ENCODE measurements around the gene EPB41L2. TPM values are rescaled to one million over a fixed set of nuclear protein-coding genes. Genes with fewer than 3 reads are reported as not detected.

Gene EPB41L2
- total RNA-seq, 2 donors from 2014 or later, result 160 to 189 TPM

DNA sequence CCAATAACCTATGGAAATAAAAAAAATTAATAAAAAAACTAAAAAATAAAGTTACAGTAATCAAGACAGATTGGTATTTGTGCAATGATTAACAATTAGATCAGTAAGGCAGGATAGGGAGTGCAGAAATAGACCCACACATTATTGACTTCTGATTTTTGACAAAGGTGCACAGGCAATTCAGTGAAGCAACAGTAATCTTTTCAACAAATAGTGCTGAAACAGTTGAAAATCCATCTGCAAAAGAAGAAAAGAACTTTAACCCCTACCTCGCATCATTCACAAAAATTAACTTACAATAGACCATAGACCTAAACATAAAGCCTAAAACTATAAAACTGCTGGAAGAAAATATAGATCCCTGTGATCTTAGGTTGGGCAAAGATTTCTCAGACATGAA, 240.3 kb downstream of the EPB41L2 start:
- 88% methylated on average over 1 of the region's 1 CpG; no CpG with 5 or more reads in 1 of the 2 experiments for WGBS, 2 experiments (ENCODE audit: insufficient coverage in 1 of 2, insufficient read length in 1 of 2)
- Mint-ChIP-seq H3K27me3 (ENCODE audit: insufficient read depth) (no peaks in the 10 kb centered on the region), H3K9me3 (peaks cover 3% of the 10 kb centered on the region), H3K4me3 (no peak overlapping the region), H3K4me1 (peaks cover 14% of the 10 kb centered on the region), H3K27ac (no peak overlapping the region), H3K36me3 (ENCODE audit: low read depth) (peaks cover 3% of the 10 kb centered on the region)
- Histone ChIP-seq H3K36me3 (ENCODE audit: control insufficient read depth, insufficient read depth, low read length) (no peaks in the 10 kb centered on the region), H3K27me3 (ENCODE audit: control insufficient read depth, insufficient read depth, low read length, poor library complexity, severe bottlenecking) (no peaks in the 10 kb centered on the region), H3K27ac (ENCODE audit: low read depth, low read length) (no peak overlapping the region), H3K4me3 (ENCODE audit: low read length) (no peak overlapping the region), H3K4me1 (ENCODE audit: control insufficient read depth, insufficient read depth, low read length) (peaks cover 1% of the 10 kb centered on the region), H3K9me3 (ENCODE audit: control insufficient read depth, low read length) (no peaks in the 10 kb centered on the region), H3K9ac (ENCODE audit: extremely low read depth, low read length, poor library complexity, severe bottlenecking) (no peak overlapping the region)
- TF ChIP-seq, protein P1, sequence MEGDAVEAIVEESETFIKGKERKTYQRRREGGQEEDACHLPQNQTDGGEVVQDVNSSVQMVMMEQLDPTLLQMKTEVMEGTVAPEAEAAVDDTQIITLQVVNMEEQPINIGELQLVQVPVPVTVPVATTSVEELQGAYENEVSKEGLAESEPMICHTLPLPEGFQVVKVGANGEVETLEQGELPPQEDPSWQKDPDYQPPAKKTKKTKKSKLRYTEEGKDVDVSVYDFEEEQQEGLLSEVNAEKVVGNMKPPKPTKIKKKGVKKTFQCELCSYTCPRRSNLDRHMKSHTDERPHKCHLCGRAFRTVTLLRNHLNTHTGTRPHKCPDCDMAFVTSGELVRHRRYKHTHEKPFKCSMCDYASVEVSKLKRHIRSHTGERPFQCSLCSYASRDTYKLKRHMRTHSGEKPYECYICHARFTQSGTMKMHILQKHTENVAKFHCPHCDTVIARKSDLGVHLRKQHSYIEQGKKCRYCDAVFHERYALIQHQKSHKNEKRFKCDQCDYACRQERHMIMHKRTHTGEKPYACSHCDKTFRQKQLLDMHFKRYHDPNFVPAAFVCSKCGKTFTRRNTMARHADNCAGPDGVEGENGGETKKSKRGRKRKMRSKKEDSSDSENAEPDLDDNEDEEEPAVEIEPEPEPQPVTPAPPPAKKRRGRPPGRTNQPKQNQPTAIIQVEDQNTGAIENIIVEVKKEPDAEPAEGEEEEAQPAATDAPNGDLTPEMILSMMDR (conservative IDR thresholded peaks at IDR 0.05), result no peak
- no peak for DNase-seq

DNA sequence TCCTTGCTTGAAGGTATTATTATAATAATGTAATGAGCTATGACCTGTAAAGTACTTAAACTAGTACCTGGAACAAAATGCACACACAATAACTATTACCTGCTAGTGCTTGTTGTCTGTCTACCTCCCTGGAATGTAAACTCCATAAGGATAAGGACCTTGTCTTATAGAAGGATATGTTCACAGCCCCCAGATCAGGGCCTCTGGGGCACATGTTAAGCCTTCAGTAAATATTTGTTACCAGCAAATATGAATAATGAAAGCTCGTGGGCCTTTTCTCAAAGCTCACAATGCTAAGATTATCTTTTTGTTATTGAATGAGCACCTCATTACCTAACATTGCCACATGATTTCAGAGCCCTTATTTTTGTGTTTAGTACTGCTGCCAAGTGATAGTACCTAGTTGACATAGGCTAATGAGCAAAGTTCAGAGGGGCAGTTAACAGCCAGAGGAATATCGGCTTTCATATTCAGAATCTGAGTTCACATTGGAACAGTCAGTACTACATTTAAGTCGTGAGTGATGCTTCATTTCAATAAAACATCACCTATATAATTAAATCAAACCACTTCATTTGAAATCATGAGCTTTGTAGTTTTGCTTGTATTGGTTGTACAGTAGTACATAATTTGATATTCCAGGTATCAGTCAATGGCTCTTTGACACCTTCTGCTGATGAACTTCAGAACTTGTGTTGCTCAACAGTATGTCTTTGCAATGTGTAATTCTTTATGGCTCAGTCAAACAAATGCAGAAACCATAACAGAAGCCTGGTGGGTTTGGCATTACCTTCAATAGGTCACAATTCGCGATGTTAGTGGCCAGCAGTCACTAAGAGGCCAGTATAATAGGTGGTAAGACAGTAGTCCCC, 247.6 kb downstream of the EPB41L2 start:
- H3K9me3 ChIP-seq (ENCODE audit: control insufficient read depth, low read length), result no peaks in the 10 kb centered on the region
- Mint-ChIP-seq H3K4me3 (no peak overlapping the region), H3K27me3 (ENCODE audit: insufficient read depth) (no peaks in the 10 kb centered on the region), H3K9me3 (peaks cover 8% of the 10 kb centered on the region), H3K36me3 (ENCODE audit: low read depth) (no peaks in the 10 kb centered on the region), H3K4me1 (no peaks in the 10 kb centered on the region), H3K27ac (no peak overlapping the region)
- TF ChIP-seq, protein P1 (conservative IDR thresholded peaks at IDR 0.05), result no peak
- no peaks in the 10 kb centered on the region for H3K4me1 ChIP-seq (ENCODE audit: control insufficient read depth, insufficient read depth, low read length)
- H3K27me3 ChIP-seq (ENCODE audit: control insufficient read depth, insufficient read depth, low read length, poor library complexity, severe bottlenecking), result no peaks in the 10 kb centered on the region
- H3K27ac ChIP-seq (ENCODE audit: low read depth, low read length), result no peak overlapping the region
- H3K9ac ChIP-seq (ENCODE audit: extremely low read depth, low read length, poor library complexity, severe bottlenecking), result no peak overlapping the region
- no peak for DNase-seq
- no peaks in the 10 kb centered on the region for H3K36me3 ChIP-seq (ENCODE audit: control insufficient read depth, insufficient read depth, low read length)
- no peak overlapping the region for H3K4me3 ChIP-seq (ENCODE audit: low read length)
- 90 to 100% methylated on average over 1 to 5 of the region's 5 CpGs for WGBS, 2 experiments (ENCODE audit: insufficient coverage in 1 of 2, insufficient read length in 1 of 2)

- no peak for DNase-seq
- Histone ChIP-seq H3K27ac (ENCODE audit: low read depth, low read length) (no peak overlapping the region), H3K9ac (ENCODE audit: extremely low read depth, low read length, poor library complexity, severe bottlenecking) (no peak overlapping the region), H3K4me1 (ENCODE audit: control insufficient read depth, insufficient read depth, low read length) (no peaks in the 10 kb centered on the region), H3K36me3 (ENCODE audit: control insufficient read depth, insufficient read depth, low read length) (no peaks in the 10 kb centered on the region), H3K27me3 (ENCODE audit: control insufficient read depth, insufficient read depth, low read length, poor library complexity, severe bottlenecking) (no peaks in the 10 kb centered on the region), H3K9me3 (ENCODE audit: control insufficient read depth, low read length) (no peaks in the 10 kb centered on the region), H3K4me3 (ENCODE audit: low read length) (no peak overlapping the region)
- Mint-ChIP-seq H3K36me3 (ENCODE audit: low read depth) (no peaks in the 10 kb centered on the region), H3K9me3 (peaks cover 8% of the 10 kb centered on the region), H3K4me1 (no peaks in the 10 kb centered on the region), H3K4me3 (no peak overlapping the region), H3K27ac (no peak overlapping the region), H3K27me3 (ENCODE audit: insufficient read depth) (no peaks in the 10 kb centered on the region)
- 96 to 100% methylated on average over 2 to 3 of the region's 3 CpGs for WGBS, 2 experiments (ENCODE audit: insufficient coverage in 1 of 2, insufficient read length in 1 of 2)
- TF ChIP-seq, protein P1 (conservative IDR thresholded peaks at IDR 0.05), result no peak
These were observed 248.5 kb downstream of the EPB41L2 start for GRCh38 chr6:130814506-130814905.

Data from endodermal cell (in vitro differentiated cells).